HG02840 (cell line): ENCODE data around the gene NUP133.

Source experiments
- ATAC-seq: cut with Tn5 transposase; IDR thresholded peaks from one replicate; pipeline ENCODE4 v1.9.1; 2021; ENCODE audit warnings: mild to moderate bottlenecking, moderate library complexity, moderate number of reproducible peaks; ENCODE audit not compliant: unreplicated experiment, low FRiP score

NUP133 gene

GRCh38 chr1:229392936-229393335 lies 115.2 kb downstream of the NUP133 start:
- ATAC-seq = no peak
